Liver (tissue), 2 donors: ENCODE data around the gene GPR152.

ENCODE experiments used
- YY1 ChIP-seq: IDR thresholded peaks from 2 replicates; pipeline ENCODE4 v1.6.1; 2016; ENCODE audit warnings: antibody characterized with exemption, mild to moderate bottlenecking
- TF ChIP-seq, protein P1 (sequence below): IDR thresholded peaks from 2 replicates; pipeline ENCODE4 v1.6.1; 2016; ENCODE audit warnings: antibody characterized with exemption, mild to moderate bottlenecking
- TF ChIP-seq, protein P2 (sequence below): fragments of 150-350 bp; IDR thresholded peaks from 2 replicates; pipeline ENCODE4 v1.5.1; 2017; ENCODE audit warnings: improper control_type of control experiment, low read depth, low read length; ENCODE audit not compliant: missing input control
- donor health status: healthy.

DNA sequence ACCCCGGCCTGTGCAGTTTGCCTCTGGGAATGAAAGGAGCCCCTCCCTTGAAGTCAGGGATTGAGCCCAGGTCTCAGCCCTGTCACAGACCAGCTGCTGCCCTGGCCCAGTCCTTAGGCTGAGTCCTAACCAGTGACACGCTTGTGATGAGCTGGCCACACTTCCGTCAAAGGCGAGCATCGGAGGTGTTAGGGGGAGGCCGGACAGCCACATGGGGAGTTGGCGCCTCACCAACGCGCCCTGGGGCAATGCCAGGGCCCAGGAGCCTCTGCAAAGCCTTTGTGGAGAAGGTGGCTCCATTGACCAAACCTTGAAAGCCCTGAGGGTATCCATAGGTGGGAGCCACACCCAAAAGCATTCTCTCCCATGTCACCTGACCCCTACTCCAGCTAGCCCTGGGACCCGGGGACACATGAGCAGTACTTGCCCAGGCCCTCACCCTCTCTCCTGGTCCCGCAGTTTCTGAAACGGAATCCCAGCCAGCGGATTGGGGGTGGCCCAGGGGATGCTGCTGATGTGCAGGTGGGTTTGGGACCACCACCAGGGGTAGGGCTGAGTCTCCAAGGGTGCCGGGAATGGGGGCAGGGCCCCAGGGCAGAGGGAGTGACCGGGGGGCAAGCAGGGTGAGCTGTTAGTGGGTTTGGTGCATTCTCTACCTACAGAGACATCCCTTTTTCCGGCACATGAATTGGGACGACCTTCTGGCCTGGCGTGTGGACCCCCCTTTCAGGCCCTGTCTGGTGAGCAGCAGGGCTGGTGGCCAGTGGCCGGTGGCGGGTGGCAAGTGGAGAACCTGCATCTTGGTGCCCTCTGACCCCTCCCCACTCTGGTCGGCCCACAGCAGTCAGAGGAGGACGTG is 18.8 kb downstream of the GPR152 start:
- TF ChIP-seq, protein P1, sequence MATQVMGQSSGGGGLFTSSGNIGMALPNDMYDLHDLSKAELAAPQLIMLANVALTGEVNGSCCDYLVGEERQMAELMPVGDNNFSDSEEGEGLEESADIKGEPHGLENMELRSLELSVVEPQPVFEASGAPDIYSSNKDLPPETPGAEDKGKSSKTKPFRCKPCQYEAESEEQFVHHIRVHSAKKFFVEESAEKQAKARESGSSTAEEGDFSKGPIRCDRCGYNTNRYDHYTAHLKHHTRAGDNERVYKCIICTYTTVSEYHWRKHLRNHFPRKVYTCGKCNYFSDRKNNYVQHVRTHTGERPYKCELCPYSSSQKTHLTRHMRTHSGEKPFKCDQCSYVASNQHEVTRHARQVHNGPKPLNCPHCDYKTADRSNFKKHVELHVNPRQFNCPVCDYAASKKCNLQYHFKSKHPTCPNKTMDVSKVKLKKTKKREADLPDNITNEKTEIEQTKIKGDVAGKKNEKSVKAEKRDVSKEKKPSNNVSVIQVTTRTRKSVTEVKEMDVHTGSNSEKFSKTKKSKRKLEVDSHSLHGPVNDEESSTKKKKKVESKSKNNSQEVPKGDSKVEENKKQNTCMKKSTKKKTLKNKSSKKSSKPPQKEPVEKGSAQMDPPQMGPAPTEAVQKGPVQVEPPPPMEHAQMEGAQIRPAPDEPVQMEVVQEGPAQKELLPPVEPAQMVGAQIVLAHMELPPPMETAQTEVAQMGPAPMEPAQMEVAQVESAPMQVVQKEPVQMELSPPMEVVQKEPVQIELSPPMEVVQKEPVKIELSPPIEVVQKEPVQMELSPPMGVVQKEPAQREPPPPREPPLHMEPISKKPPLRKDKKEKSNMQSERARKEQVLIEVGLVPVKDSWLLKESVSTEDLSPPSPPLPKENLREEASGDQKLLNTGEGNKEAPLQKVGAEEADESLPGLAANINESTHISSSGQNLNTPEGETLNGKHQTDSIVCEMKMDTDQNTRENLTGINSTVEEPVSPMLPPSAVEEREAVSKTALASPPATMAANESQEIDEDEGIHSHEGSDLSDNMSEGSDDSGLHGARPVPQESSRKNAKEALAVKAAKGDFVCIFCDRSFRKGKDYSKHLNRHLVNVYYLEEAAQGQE, result no peak
- TF ChIP-seq, protein P2, sequence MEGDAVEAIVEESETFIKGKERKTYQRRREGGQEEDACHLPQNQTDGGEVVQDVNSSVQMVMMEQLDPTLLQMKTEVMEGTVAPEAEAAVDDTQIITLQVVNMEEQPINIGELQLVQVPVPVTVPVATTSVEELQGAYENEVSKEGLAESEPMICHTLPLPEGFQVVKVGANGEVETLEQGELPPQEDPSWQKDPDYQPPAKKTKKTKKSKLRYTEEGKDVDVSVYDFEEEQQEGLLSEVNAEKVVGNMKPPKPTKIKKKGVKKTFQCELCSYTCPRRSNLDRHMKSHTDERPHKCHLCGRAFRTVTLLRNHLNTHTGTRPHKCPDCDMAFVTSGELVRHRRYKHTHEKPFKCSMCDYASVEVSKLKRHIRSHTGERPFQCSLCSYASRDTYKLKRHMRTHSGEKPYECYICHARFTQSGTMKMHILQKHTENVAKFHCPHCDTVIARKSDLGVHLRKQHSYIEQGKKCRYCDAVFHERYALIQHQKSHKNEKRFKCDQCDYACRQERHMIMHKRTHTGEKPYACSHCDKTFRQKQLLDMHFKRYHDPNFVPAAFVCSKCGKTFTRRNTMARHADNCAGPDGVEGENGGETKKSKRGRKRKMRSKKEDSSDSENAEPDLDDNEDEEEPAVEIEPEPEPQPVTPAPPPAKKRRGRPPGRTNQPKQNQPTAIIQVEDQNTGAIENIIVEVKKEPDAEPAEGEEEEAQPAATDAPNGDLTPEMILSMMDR, result no peak
- no peak for TF ChIP-seq YY1
